Natural killer cell (primary cell): ENCODE results near the gene RNGTT. TPM values are rescaled to one million over a fixed set of nuclear protein-coding genes. Genes with fewer than 3 reads are reported as not detected.
"Not testable (repeated sequence)": the region's sequence is repeated elsewhere in the genome, so short reads cannot be mapped to it uniquely, and the experiment has no call there.

Experiments used
- ATAC-seq, 3 donors: fragments of 150-1000 bp in 2 of 3; fragments of 200-7000 bp in 1 of 3; cut with Tn5 transposase; 1 replicate in 1 of 3; 2 replicates in 2 of 3; pipeline ENCODE4 v1.10.0; 2021; ENCODE audit warnings: mild to moderate bottlenecking in 2 of 3, moderate library complexity in 2 of 3
- DNase-seq, 2 donors: peaks; one replicate each; pipeline versions ENCODE4 v3.0.0 to v3.0.0-alpha.2; 2013 to 2021; ENCODE audit warnings: mixed read lengths in 1 of 2
- H3K27ac ChIP-seq: one replicate; pipeline ENCODE4 v1.5.1; 2013; ENCODE audit warnings: mild to moderate bottlenecking, low read length
- H3K27me3 ChIP-seq: one replicate; pipeline ENCODE4 v1.6.1; 2013; ENCODE audit warnings: low read length; ENCODE audit not compliant: control insufficient read depth, insufficient read depth
- H3K36me3 ChIP-seq: one replicate; pipeline ENCODE4 v1.6.1; 2013; ENCODE audit warnings: low read length; ENCODE audit not compliant: control insufficient read depth, insufficient read depth
- H3K4me1 ChIP-seq: one replicate; pipeline ENCODE4 v1.6.1; 2013; ENCODE audit warnings: low read length; ENCODE audit not compliant: control insufficient read depth, insufficient read depth
- H3K4me3 ChIP-seq: one replicate; pipeline ENCODE4 v1.5.1; 2013; ENCODE audit warnings: low read length
- H3K9me3 ChIP-seq: one replicate; pipeline ENCODE4 v1.6.1; 2013; ENCODE audit warnings: low read length; ENCODE audit not compliant: control insufficient read depth, insufficient read depth
- H3K27ac Mint-ChIP-seq, 2 donors: one replicate each; pipeline ENCODE4 v1.8.0; 2022; ENCODE audit warnings: mild to moderate bottlenecking in 2 of 2, mixed read lengths in 2 of 2, moderate library complexity in 1 of 2
- H3K27me3 Mint-ChIP-seq, 2 donors: one replicate each; pipeline ENCODE4 v1.8.0; 2022; ENCODE audit warnings: low read depth in 2 of 2, mixed read lengths in 2 of 2
- H3K36me3 Mint-ChIP-seq: one replicate; pipeline ENCODE4 v1.8.0; 2022; ENCODE audit warnings: mixed read lengths
- H3K4me1 Mint-ChIP-seq, 2 donors: one replicate each; pipeline ENCODE4 v1.8.0; 2022; ENCODE audit warnings: mixed read lengths in 2 of 2
- H3K4me3 Mint-ChIP-seq: one replicate; pipeline ENCODE4 v1.8.0; 2022; ENCODE audit warnings: mild to moderate bottlenecking, moderate library complexity, mixed read lengths
- H3K9me3 Mint-ChIP-seq, 2 donors: one replicate each; pipeline ENCODE4 v1.8.0; 2022; ENCODE audit warnings: mixed read lengths in 2 of 2
- CTCF ChIP-seq: fragments of 200-600 bp; IDR thresholded peaks from one replicate; pipeline ENCODE4 v1.8.0; 2022; ENCODE audit warnings: antibody characterized with exemption
- WGBS: methylation state at CpG from one replicate; pipeline ENCODE4 v1.1.7; 2013; ENCODE audit warnings: missing lambda C conversion rate; ENCODE audit not compliant: insufficient coverage; 5-methylcytosine and 5-hydroxymethylcytosine counted together
- intact Hi-C: fragments of 100-400 bp; cut with micrococcal nuclease; formaldehyde crosslinking; loops from one replicate; pipeline ENCODE4 v1.14.2; 2022
- total RNA-seq, 4 donors: library from RNA; stranded (reverse); fragments of 120-200 nt in 1 of 4; gene quantifications; one replicate each; pipeline versions ENCODE4 v1.2.3 to v1.2.4, GENCODE V29; 2013 to 2022

Gene RNGTT
- total RNA-seq, 3 donors from 2014 or later (not counting 1 experiment from before 2014, with no cell fraction given), result 23.1 to 27.2 (median 23.1) TPM

GRCh38 chr6:88840796-88841539 is 122.5 kb downstream of the RNGTT start:
- no peak for TF ChIP-seq CTCF
- Histone ChIP-seq H3K9me3 (no peaks in the 10 kb centered on the region), H3K36me3 (peaks cover 11% of the 10 kb centered on the region), H3K4me3 (no peak overlapping the region), H3K27me3 (no peaks in the 10 kb centered on the region), H3K27ac (no peak overlapping the region), H3K4me1 (no peaks in the 10 kb centered on the region)
- Mint-ChIP-seq H3K27me3 (no peaks in the 10 kb centered on the region), H3K36me3 (peaks cover 6% of the 10 kb centered on the region), H3K4me1 (no peaks in the 10 kb centered on the region), H3K27ac (no peak overlapping the region), H3K4me3 (no peak overlapping the region), H3K9me3 (no peaks in the 10 kb centered on the region)
- ATAC-seq (no peak), DNase-seq (no peak)
- intact Hi-C loops, result no loop called here
- 81% methylated on average over 1 of the region's 3 CpGs for WGBS

DNA sequence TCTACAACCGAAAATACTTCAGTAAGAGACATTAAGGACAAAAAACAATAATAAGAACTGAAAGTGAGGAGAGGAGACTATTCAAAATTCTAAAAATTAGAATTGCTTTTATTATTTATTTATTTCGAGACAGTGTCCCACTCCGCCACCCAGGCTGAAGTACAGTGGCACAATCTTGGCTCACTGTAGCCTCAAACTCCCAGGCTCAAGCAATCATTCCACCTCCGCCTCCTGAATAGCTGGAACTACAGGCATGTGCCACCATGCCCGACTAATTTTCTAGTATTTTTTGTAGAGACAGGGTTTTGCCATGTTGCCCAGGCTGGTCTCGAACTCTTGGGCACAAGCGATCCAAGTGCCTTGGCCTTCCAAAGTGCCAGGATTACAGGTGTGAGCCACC is 123.1 kb downstream of the RNGTT start:
- 98% methylated on average over 6 of the region's 7 CpGs for WGBS
- H3K4me3 ChIP-seq, result no peak overlapping the region
- no peaks in the 10 kb centered on the region for H3K27me3 Mint-ChIP-seq
- TF ChIP-seq CTCF, result no peak
- H3K9me3 Mint-ChIP-seq, result no peaks in the 10 kb centered on the region
- no peaks in the 10 kb centered on the region for H3K4me1 Mint-ChIP-seq
- ATAC-seq (no peak), DNase-seq (no peak)
- no peaks in the 10 kb centered on the region for H3K27me3 ChIP-seq
- no peak overlapping the region for H3K27ac Mint-ChIP-seq
- intact Hi-C loops, result no loop called here
- H3K36me3 Mint-ChIP-seq, result peaks cover 9% of the 10 kb centered on the region
- peaks cover 3% of the 10 kb centered on the region for H3K9me3 ChIP-seq
- H3K36me3 ChIP-seq, result peaks cover 11% of the 10 kb centered on the region
- H3K27ac ChIP-seq, result no peak overlapping the region
- no peaks in the 10 kb centered on the region for H3K4me1 ChIP-seq
- no peak overlapping the region for H3K4me3 Mint-ChIP-seq

GRCh38 chr6:88839280-88839679 is 124.1 kb downstream of the RNGTT start:
- WGBS, result 93% methylated on average over 4 of the region's 5 CpGs
- Mint-ChIP-seq H3K4me1 (no peaks in the 10 kb centered on the region), H3K27me3 (no peaks in the 10 kb centered on the region), H3K4me3 (no peak overlapping the region), H3K9me3 (peaks cover 0 to 2% of the 10 kb centered on the region in 2 donors), H3K27ac (no peak overlapping the region), H3K36me3 (peaks cover 14% of the 10 kb centered on the region)
- Histone ChIP-seq H3K27me3 (no peaks in the 10 kb centered on the region), H3K4me1 (no peaks in the 10 kb centered on the region), H3K36me3 (peaks cover 11% of the 10 kb centered on the region), H3K27ac (no peak overlapping the region), H3K9me3 (peaks cover 3% of the 10 kb centered on the region), H3K4me3 (no peak overlapping the region)
- intact Hi-C loops, result no loop called here
- no peak for TF ChIP-seq CTCF
- no peak for DNase-seq
- ATAC-seq, result no peak

GRCh38 chr6:88835210-88835609 is 128.2 kb downstream of the RNGTT start:
- Histone ChIP-seq H3K4me1 (no peaks in the 10 kb centered on the region), H3K27ac (no peak overlapping the region), H3K9me3 (peaks cover 10% of the 10 kb centered on the region), H3K4me3 (no peak overlapping the region), H3K27me3 (no peaks in the 10 kb centered on the region), H3K36me3 (no peaks in the 10 kb centered on the region)
- intact Hi-C loops, result no loop called here
- peaks cover 0 to 16% of the 10 kb centered on the region in 2 donors for H3K4me1 Mint-ChIP-seq
- H3K36me3 Mint-ChIP-seq, result peaks cover 43% of the 10 kb centered on the region
- no peak overlapping the region for H3K4me3 Mint-ChIP-seq
- H3K9me3 Mint-ChIP-seq, result peaks cover 6 to 11% of the 10 kb centered on the region in 2 donors
- no peak for TF ChIP-seq CTCF
- no peak overlapping the region for H3K27ac Mint-ChIP-seq
- H3K27me3 Mint-ChIP-seq, result no peaks in the 10 kb centered on the region
- no peak for DNase-seq
- ATAC-seq, result no peak

DNA sequence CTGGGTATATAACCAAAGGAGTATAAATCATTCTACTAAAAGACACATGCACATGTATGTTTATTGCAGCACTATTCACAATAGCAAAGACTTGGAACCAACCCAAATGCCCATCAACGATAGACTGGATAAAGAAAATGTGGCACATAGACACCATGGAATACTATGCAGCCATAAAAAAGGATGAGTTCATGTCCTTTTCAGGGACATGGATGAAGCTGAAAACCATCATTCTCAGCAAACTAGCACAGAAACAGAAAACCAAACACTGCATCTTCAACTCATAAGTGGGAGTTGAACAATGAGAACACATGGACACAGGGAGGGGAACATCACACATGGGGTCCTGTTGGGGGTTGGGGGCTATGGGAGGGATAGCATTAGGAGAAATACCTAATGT is 130.3 kb downstream of the RNGTT start:
- H3K27me3 ChIP-seq, H3K4me3 Mint-ChIP-seq, H3K27me3 Mint-ChIP-seq, H3K4me3 ChIP-seq, DNase-seq, H3K4me1 ChIP-seq, H3K27ac ChIP-seq, H3K9me3 ChIP-seq, ATAC-seq, intact Hi-C loops, H3K36me3 ChIP-seq, H3K27ac Mint-ChIP-seq: not testable (repeated sequence)
- Mint-ChIP-seq H3K9me3 (peaks cover 6 to 17% of the 10 kb centered on the region in 2 donors), H3K36me3 (peaks cover 52% of the 10 kb centered on the region), H3K4me1 (peaks cover 15 to 35% of the 10 kb centered on the region in 2 donors)
- WGBS, result 100% methylated on average over 1 of the region's 1 CpG
